Measurements from ENCODE around the gene DOC2A. TPM values are rescaled to one million over a fixed set of nuclear protein-coding genes. Genes with fewer than 3 reads are reported as not detected.

Gene DOC2A
- total and polyA plus RNA-seq, 2 donors (not counting 3 experiments of a cell fraction or from before 2014, with no cell fraction given), result 0.60 to 0.63 TPM

- TF ChIP-seq MYC (IDR thresholded peaks at IDR 0.05; ENCODE audit: low read depth, low read length) (no peak), EZH2 (IDR thresholded peaks at IDR 0.05; ENCODE audit: borderline replicate concordance, low read depth, low read length, severe bottlenecking) (no peak), CTCF (IDR thresholded peaks at IDR 0.05; ENCODE audit: extremely low read depth in 1 of 2, insufficient read depth in 1 of 2, low read depth in 1 of 2, low read length in 2 of 2) (no peak), MAX (IDR thresholded peaks at IDR 0.05; ENCODE audit: insufficient read depth, insufficient read length) (no peak), GATA2 (IDR thresholded peaks at IDR 0.05; ENCODE audit: insufficient read depth, insufficient read length, low read depth, low read length) (no peak), POLR2AphosphoS5 (IDR thresholded peaks at IDR 0.05; ENCODE audit: insufficient read depth, low read depth, low read length) (no peak), FOS (IDR thresholded peaks at IDR 0.05; ENCODE audit: borderline replicate concordance, insufficient read depth, low read length) (no peak), POLR2A (IDR thresholded peaks at IDR 0.05; ENCODE audit: low read depth, low read length) (no peak), JUN (IDR thresholded peaks at IDR 0.05; ENCODE audit: borderline replicate concordance, insufficient read depth, insufficient read length, low read depth) (no peak)
- DNase-seq (ENCODE audit: low read depth, low spot score) (no peak), FAIRE-seq (no peak)
- ChIA-PET POLR2A (interaction anchor here (0.7 kb wide), 1 partner anchor 34 kb away, joined by 3 read pairs; the partner anchor contains the start of gene ALDOA), CTCF (interaction anchor here (0.5 to 3.1 kb wide), 29 partner anchors 8 to 567 kb away, joined by 3 to 79 read pairs (median 4); partner anchors contain the start of genes C16orf92, PAGR1, TAOK2 and TBX6)
- Histone ChIP-seq H3K9ac (replicated peaks; ENCODE audit: extremely low read depth, insufficient read depth, low read length) (no peak overlapping the region), H3K79me2 (ENCODE audit: control insufficient read depth, insufficient read depth, low read length) (no peaks in the 10 kb centered on the region), H4K20me1 (replicated peaks; ENCODE audit: control insufficient read depth, extremely low read depth, insufficient read depth, low read length) (no peaks in the 10 kb centered on the region), H3K4me3 (replicated peaks in 1 of 3; ENCODE audit: insufficient read depth in 1 of 3, low read depth in 1 of 3, low read length in 3 of 3) (no peak overlapping the region), H3K4me2 (ENCODE audit: insufficient read depth, low read length) (no peak overlapping the region), H3K9me1 (replicated peaks; ENCODE audit: control insufficient read depth, extremely low read depth, insufficient read depth, low read length) (no peaks in the 10 kb centered on the region), H3K27ac (ENCODE audit: insufficient read depth, low read depth, low read length) (no peak overlapping the region), H3K9me3 (replicated peaks; ENCODE audit: control insufficient read depth, insufficient read depth, low read length) (no peaks in the 10 kb centered on the region), H3K4me1 (ENCODE audit: control insufficient read depth, extremely low read depth, insufficient read depth, low read length) (no peaks in the 10 kb centered on the region), H3K27me3 (ENCODE audit: control insufficient read depth in 2 of 2, insufficient read depth in 2 of 2, low read length in 2 of 2) (peaks cover 19 to 20% of the 10 kb centered on the region in 2 experiments), H3K36me3 (ENCODE audit: control insufficient read depth in 2 of 2, extremely low read depth in 1 of 2, insufficient read depth in 2 of 2, low read length in 2 of 2) (no peaks in the 10 kb centered on the region), H2AFZ (ENCODE audit: low read depth, low read length) (no peak overlapping the region)
- dilution Hi-C loops (cut with MboI; ENCODE audit: extremely low pct_ligation_motif_present, low sequenced_read_pairs), result no loop called here
- intact Hi-C loops (cut with micrococcal nuclease), result no loop called here
- no TSS peak for BruUV-seq (replicated peaks)
These were observed 20.7 kb upstream of the DOC2A start for GRCh38 chr16:30031477-30031918.

Measured in endothelial cell of umbilical vein (primary cell).